GM21390 (cell line): Measurements from ENCODE around the gene CYP3A4.
"Not testable (repeated sequence)": the region's sequence is repeated elsewhere in the genome, so short reads cannot be mapped to it uniquely, and the experiment has no call there.

Source experiments
- ATAC-seq: cut with Tn5 transposase; IDR thresholded peaks from one replicate; pipeline ENCODE4 v1.9.1; 2021; ENCODE audit not compliant: unreplicated experiment

CYP3A4 gene

DNA sequence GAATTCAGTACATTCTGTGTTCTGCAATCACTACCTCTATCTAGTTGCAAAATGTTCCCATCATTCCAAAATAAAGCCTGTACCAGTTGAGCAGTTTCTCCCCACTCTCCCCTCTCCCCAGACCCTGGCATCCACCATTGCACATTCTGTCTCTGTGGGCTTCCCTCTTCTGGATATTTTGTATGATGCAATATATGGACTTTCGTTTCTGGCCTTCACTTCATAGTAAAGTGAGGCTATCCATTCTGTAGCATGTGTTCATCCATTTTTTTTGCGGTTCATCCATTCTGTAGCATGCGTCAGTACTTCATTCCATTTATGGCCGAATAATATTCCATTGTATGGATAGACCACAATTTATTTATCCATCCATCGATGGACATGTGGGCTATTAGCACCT, 9.5 kb upstream of the CYP3A4 start:
- ATAC-seq: no peak

DNA sequence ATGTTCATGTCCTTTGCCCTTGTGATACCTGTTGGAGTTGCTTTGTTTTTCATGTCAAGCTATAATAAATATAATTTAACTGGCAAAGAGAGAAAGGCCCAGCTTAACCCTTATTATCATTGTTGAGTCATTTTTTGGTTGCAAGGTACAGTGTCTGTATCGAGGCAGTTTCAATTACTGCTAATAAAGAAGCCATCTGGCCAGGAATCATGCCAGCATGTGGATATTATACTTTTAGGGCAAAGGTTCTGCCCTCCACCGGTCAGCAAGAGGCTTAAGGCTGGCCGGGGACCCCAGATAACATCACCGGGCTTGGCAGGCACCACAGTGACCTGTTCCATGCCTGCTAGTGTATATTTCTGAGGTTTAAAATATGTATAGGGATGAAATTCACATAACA, 9.0 kb upstream of the CYP3A4 start:
- no peak for ATAC-seq

DNA sequence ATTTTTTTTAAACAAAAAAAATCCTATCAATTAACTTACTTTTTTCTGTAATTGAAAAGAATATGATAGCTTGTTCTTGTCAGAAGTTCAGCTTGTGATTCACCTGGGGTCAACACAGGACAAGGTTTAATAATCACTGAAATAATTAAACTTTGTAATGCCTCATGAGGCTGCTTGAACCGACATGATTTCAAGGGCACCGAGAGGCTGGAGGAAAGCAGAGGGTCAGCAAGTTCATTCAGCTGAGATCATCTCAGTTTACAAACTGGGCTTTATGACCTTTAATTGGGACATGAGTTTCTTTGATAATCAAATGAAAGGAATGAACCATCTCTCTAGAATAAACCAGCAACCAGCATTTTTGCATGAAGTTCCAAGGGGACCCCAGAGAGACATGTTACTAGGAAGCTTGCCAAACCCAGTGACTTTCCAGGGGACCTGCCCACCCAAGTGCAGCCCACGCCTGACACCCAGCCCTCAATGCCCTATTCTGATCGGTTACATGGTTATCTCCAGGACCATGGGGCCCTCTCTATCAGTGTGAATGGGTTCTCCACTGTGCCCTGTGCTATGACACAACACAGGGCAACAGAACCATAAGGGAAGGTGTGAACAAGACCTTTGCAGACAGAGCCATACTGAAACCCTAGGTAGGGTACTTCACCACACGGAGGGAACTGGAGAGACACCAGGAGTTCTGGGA, 7.8 kb upstream of the CYP3A4 start:
- ATAC-seq: no peak

DNA sequence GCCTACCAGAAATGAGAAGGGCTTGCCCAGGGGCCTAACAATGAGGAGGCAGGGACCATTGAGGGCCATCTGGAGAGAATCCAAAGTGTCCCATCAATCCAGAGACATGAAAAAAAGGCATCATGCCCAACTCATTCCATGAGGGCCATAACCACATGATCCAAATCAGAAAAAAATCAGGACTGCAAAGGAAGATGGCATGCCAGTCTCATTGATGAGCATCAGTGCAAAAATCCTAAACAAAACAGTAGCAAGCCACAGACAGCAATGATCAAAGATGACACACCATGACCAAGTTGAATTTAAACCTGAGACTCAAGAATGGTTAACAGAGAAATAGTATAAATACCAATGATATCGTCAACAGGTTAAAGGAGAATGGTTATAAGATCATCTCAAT, 7.0 kb upstream of the CYP3A4 start:
- ATAC-seq: no peak

DNA sequence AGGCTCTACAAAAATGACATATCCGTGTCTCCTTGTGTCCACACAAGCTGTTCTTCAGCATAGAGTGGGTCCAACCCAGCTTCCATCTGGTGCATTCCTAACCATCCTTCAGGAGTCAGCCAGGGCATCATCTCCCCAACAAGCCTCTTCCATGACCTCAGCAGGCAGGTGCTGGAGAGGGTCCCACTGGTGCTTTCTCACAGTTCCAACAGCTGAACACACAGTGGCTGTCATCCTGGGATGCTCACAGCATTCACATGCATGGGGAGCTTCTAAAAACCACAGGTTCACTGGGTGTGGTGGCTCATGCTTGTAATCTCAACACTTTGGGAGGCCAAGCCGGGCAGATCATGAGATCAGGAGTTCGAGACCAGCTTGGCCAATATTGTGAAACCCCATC, 6.4 kb upstream of the CYP3A4 start:
- ATAC-seq: no peak

DNA sequence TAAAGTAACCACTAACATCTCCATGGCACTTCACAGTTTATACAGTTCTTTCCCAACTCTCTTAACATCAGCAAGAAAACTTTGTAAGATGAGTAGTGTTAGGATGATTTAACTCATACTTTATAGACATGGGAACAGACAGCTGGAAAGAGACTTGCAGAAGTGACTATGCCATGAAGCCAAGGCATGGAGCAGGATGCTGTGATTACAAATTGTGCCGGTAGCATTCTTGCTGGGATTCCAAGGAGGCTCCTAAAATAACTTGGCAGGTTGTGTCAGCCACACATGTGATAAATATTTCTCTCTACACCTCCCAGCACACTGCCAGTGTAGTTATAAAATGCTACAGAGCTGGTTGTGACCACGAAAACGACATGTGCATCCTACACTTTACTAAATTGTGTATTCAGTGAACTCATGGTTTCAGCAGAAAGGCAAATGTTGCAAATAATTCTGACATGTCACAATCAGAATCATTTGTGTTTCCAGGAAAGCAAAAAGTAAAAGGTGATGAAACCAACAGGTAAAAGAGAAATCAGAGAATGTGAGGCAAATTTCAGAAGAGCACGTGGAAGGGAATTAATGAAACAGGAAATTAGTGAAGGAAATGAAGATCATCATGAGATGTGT, 5.6 kb upstream of the CYP3A4 start:
- ATAC-seq: no peak

DNA sequence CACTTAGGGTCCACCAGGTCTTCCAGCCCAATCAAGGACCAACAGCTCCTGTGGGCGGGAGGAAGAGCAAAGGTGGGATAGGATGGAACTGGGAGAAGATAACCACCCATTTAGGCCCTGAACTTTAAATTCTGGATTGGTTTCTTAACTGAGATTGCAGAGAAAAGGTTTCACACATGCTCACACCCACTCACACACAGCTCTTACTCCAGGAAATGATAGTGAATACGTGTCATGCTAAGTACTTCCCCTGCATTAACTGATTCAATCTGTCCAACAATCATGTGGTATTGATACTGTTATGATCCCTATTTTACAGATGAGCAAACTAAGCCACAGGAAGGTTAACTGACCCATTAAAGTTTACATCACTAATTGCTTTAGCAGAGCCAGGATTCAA, 4.6 kb upstream of the CYP3A4 start:
- no peak for ATAC-seq

DNA sequence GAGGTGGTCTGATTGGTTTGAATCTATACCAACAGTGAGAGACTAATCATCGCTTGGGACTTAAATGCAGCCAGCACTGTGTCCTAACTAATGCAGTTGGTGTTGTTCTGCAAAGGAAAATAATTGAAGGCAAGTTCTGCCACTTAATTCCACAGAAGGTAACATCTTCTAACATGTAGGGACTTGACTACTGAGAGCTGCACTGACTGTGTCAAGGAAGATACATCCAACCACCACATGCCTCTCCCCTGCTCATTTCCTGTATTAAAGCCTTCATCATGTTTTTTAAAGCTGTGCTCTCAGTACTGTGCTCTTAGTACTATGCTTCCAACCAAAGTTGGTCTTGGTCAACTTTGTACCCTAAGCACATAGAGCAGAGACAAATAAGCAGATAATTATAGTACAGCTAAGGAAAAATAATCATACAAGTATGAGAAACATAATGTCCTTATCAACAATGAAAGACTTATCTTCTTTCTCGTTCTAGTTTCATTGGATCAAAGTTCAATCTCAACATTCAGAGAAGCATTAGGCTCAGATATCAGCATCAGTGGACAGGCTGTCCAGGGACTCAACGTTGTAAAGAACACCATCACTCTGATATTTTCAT, 2.8 kb upstream of the CYP3A4 start:
- ATAC-seq: no peak

DNA sequence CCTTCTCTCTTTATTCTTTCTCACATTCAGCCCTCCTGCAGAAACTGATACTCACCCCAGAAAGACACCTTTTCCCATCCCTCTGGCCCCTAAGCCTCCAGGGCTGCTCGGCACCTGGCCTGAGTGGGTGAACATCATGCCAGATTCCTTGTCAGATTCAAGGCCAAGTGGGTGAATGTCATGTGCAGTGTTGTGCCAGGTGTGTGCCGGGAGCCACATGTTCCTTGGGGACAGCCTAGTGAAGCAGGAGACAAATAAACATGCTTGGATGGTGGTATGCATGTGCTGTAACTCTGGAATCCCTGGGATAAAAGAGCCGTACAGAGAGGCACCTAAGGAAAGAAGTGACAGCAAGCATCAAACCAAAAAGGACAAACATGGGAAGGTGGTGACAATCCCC, 1.7 kb upstream of the CYP3A4 start:
- not testable (repeated sequence) for ATAC-seq

DNA sequence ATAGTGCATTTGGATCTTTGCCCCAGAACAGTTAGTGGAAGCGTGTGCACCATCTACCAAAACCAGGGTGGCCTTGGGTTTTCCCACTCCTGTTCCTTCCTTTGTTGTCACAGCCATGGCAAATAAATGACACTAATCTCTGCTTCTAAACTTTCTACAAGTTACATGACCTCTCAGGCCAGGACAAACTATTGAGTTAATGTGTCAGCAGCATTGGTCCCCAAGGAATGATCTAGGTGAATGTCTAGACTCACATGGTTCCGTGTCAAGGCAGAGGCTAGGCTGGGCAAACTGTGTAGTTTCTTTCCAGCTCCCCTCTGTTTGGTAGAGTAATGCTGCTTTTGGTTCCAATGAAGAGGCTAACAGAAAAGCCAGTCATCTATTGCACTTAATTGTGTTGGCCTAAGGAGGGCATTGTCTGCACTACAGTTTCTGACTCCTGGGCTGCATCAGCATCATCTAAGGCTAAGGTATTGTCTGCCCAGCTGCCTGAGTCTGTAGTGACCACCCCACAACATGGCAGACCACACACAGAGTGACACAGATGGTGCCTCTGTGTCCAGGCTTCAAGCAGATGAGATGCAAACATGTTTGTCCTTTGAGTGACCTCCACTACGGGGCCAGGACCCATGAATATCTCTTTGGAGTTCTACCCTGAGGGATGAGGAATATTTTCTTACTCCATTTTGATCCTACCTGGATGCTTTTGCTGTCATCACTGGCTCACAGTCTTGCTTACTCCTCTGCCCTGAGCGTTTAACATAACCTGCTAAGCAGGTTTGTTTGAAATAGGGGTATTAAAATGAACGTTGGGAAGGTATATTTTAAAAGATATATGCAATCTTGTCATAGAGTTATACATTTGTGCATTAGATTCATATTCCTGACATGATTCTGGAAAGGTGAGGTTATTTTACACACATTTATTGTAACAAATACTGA, 1.7 kb downstream of the CYP3A4 start:
- ATAC-seq: no peak

DNA sequence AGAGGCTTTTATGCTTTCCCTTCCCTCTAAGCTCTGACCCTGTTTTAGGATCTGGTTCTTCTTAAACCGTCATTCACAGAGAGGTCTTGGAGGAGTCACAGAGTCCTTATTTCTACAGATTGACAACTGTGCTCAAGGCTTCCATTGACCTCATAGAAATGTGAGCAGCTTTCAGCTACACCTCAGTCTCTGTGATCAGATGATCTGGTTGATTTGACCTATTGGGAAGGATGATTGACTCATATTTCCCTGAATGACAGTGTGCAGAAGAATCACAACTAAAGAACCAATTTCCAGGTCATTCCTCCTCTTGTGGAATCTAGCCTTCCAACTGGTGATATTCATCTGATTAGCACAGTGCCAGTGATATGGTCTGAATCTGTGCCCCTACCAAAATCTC, 3.4 kb downstream of the CYP3A4 start:
- ATAC-seq: no peak

DNA sequence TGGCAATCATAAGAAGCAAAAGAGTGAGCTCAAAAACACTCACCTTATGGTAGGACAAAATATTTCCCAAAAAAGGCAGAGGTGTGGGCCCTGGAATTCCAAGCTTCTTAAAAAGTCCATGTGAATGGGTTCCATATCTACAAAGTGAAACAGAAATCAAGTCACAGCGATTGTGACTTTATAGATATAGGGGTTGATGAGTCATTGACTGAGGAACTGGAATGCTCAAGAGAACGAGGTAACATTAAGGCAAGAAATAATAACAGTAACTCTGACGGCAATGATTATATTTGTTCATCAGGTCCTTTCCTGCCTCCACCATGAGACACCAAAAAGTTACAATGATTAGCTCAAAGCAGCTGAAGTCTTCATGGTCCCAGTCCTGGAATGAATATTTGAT, 4.0 kb downstream of the CYP3A4 start:
- no peak for ATAC-seq

DNA sequence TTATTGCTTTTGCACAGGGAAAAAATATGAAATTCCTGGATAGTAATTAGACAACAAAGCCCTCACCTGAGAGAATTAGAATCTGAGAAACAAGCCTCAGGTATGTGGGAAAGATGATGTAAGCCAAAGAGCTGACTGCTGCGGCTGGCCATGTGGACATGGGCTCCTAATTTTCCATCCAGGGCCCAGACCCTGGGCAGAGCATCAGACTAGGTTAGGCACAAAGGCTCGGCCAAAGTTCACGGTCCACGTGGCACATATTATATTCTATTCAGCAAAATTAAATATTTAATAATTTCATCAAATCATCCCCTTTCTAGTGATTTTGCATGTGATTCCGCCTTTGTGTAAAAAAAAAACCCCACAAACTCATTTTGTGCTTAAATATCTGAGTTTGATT, 5.1 kb downstream of the CYP3A4 start:
- no peak for ATAC-seq

DNA sequence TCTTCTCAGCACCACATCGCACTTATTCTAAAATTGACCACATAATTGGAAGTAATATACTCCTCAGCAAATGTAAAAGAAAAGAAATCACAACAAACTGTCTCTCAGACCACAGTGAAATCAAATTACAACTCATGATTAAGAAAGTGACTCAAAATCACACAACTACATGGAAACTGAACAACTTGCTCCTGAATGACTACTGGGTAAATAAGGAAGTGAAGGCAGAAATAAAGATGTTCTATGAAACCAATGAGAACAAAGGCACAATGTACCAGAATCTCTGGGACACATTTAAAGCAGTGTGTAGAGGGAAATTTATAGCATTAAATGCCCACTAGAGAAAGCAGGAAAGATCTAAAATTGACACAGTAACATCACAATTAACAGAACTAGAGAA, 10.6 kb downstream of the CYP3A4 start:
- not testable (repeated sequence) for ATAC-seq

DNA sequence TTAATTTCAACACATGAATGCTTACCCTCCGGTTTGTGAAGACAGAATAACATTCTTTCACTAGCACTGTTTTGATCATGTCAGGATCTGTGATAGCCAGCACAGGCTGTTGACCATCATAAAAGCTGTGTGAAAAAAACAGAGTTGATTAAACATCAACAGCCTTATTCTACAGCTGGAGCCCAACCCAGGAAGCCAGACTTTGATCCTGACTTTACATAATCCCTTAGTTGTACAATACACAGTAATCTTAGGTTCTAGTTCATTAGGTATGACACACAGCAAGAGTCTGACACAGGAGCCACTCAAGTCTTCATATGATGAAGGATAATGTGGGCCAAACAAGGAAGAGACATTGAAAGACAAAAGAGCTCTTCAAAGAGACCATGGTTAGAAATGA, 11.4 kb downstream of the CYP3A4 start:
- no peak for ATAC-seq

DNA sequence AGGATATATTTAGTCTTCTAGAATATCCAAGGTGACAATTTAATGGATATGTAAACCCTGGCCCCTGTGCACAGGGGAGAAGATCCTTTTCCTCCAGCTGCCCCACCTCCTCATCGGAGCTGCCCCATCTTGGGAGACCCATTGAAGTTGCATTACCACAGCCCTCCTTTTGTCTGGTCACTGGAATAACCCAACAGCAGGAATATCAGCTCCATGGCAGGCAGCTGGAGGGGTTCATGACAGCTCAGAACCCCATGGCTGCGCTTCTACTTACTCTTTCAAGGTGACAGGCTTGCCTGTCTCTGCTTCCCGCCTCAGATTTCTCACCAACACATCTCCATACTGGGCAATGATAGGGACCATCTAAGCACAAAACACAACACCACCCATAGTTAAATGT, 14.5 kb downstream of the CYP3A4 start:
- ATAC-seq: not testable (repeated sequence)

DNA sequence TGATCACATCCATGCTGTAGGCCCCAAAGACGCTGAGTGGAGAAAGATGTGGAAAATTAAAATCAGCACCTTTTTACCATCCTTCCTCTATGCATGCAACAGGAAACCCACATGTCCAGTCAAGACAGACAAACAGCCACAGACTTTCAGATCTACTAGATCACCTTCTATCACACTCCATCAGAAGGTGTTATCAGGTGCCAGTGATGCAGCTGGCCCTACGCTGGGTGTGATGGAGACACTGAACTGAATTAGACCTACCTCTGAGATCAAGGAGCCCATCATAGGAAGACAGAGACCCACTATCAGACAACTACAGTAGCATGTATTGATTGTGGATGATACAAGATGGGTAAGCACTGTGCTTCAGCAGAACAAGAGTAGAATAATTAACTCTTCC, 15.5 kb downstream of the CYP3A4 start:
- no peak for ATAC-seq

DNA sequence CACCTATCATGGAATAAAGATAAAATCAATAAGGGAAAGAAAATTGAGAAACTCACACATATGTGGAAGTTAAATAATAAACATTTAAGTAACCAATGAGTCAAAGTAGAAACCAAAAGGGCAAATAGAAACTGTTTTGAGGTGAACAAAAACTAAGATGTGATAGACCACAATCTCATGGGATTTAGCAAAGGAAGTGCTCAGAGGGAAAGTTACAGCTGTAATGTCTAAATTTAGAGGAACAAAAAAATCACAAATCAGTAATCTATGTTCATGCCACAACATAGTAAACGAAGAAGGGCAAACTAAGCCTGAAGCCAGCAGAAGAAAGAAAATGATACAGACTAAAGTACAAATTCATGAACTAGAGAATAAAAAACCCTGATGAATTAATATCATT, 16.3 kb downstream of the CYP3A4 start:
- peak; percentile 84 for ATAC-seq

DNA sequence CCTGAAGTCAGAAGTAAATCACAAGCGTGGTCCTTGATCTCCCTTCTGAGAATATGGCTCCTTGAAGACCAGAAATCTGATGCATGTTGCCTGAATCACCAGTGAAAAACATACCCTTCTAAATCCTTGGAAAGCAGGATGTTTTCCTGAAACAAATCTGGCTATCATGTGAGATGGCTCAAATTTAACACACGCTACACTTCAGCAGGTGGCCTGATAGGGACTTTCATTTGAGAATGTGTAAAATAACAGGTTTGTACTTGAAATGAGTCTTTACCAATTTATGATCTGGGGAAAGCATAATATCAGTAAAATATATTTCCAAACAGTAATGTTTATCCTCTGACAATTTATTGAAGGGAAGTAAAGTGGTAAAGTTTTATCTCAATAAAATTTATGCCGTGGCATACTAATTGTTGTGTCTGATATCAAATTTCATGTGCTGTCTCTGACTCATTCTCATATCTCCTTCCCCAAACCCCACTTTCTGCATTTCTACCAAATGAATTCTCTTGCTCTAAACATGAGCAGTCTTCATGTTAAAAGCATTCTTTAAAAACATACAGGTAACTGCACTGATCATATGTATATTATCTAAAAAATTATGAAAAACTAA, 17.4 kb downstream of the CYP3A4 start:
- ATAC-seq: no peak

DNA sequence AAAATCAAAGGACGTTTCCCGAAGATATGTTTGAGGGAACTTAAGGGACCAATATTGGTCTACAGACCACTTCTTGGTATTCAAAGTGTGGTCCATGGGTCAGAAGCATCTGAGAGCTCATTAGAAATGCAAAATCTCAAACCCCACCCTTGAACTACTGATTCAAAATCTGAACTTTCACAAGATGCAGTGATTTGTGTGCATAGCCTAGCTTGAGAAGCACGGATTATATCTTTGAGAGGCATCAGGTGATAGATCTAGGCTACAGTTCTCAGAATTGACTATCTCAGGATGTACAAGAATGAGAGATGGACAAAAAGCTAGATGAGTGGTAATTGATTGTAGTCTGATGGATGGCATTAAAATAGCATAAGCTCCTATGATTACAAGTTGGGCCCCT, 19.5 kb downstream of the CYP3A4 start:
- no peak for ATAC-seq

DNA sequence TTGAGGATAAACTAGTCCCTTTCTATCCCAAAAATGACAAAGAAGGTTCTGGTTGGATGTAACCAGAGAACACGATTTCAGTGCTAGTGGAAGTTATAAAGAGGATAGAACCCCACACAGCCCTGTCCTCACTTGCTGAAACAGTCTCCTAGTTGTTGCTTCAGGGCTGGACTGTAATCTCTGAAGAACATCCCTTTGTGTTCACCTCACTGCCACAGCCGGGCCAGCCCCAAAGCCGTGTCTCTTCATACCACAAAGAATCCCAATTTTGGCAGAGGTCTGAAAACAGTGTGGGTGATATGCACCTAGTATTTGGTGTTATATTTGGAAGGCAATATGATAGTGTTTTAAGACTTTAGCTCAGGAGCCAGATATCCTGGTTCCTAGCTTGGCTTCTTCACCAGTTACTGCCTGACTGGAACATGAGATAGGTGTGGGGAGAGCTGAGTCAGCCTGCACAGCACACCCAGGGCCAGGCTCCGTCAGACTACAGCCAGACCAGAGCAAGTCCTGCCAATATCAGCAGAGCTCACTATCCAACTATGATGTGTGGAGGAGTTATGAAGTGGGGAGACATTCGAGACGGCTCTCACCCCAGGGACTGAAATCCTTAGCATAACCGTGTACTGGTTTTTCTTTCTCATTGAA, 21.2 kb downstream of the CYP3A4 start:
- no peak for ATAC-seq
